GM19193 (cell line): ENCODE data around the gene FBXL16.

ENCODE experiments used
- POLR2A ChIP-seq: IDR thresholded peaks from 4 replicates; pipeline ENCODE4 v1.6.1; 2011; ENCODE audit not compliant: insufficient read depth, insufficient read length; ENCODE audit errors: extremely low read depth

Gene FBXL16

GRCh38 chr16:674968-675883 lies 30.4 kb downstream of the FBXL16 start, which contains the start of gene RHBDL1:
TSS of gene RHBDL1 (plus strand) at chr16:675671. CDS start at chr16:675791, 120 bp downstream.
- no peak for TF ChIP-seq POLR2A

DNA sequence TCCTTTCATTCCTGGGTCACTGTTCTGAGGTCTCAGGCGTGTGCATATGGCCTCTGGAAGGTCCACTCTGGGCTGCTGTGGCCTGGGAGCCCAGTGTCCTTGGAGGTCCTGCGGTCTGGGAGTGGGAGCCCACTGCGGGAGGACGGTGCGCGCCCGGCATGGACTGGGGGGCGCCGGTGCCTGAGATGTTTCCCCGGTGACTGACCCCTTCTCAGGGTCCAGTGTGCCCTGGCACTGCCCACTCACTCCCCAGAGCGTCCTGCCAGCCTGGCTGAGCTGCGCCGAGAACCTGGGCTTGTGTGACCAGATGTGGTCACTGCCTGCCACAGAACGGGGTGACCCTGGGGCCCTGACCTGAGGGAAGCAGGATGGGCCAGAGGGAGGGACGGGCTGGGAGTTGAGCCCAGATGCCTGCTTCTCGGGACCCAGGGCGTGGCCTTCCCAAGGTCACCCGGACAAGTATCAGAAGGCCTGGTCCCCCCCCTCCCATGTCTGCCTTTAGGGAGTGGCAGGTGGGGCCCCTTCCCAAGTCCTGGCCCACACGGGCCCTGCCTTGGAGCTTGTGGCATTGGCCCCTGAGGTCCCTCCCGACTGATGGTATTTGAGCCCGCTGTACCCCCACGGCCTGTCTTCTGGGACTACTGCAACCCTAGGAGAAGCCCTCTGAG lies 31.3 kb downstream of the FBXL16 start:
- no peak for TF ChIP-seq POLR2A

DNA sequence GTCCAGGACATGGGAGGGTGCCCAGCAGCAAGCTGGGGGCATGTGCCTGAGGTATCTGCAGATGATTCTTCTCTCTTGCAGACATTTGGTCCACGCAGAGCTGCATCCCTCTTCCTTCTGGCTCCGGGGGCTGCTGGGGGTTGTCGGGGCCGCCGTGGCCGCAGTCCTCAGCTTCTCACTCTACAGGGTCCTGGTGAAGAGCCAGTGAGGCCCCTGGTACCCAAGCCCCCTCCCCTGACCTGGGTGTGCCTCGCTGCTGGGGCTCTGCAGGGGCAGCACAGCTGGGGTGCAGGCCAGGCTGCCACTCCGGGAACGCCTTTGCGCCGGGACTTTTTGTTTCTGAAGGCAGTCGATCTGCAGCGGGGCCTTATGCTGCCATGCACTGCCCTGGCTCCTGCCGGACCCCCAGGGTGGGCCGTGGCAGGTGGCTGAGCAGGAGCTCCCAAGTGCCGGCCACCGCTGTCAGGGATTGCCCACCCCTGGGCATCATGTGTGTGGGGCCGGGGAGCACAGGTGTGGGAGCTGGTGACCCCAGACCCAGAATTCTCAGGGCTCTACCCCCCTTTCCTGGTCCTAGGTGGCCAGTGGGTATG lies 32.1 kb downstream of the FBXL16 start:
- TF ChIP-seq POLR2A = no peak

DNA sequence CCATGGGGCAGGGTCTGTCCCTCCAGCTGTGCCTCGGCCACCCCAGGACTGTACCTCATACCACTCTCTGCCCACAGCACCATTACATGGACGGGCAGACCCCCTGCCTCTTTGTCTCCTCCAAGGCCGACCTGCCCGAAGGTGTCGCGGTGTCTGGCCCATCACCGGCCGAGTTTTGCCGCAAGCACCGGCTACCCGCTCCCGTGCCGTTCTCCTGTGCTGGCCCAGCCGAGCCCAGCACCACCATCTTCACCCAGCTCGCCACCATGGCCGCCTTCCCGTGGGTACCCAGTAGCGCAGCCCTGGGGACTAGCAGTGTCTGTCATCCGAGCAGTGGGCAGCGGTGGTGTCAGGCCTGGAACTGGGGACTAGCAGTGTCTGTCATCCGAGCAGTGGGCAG lies 32.8 kb downstream of the FBXL16 start:
- TF ChIP-seq POLR2A = no peak

GRCh38 chr16:672371-672770 lies 33.2 kb downstream of the FBXL16 start:
- no peak for TF ChIP-seq POLR2A

DNA sequence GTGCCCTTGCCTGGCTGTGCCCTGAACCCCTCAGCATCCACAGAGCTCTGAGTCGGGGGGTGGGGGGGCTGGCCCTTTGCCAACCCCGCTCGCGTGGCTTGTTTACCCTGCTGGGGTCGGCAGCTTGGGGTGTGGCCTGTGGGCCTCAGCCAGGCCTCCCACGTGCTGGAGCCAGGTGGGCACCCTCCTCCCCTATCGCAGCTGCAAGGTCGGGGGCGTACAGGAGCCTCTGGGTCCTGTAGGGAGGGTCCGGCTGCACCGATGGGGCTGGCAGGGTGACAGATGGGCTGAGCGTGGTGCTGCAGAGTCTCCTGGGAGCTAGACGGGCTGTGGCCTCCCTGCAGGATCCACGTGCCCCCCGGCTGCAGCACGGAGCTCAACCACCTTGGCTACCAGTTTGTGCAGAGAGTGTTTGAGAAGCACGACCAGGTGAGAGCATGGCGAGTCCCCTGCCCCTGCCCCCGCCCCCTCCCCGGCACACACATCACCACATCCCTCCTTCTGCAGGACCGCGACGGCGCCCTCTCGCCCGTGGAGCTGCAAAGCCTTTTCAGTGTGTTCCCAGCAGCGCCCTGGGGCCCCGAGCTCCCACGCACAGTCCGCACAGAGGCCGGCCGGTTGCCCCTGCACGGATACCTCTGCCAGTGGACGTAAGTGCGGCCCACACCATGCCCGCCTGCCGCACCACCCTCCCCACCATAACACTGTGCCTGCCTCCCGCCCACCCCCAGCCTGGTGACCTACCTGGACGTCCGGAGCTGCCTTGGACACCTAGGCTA lies 34.1 kb downstream of the FBXL16 start:
- TF ChIP-seq POLR2A = no peak

- no peak for TF ChIP-seq POLR2A
Measured at GRCh38 chr16:670485-671352, 34.9 kb downstream of the FBXL16 start.

GRCh38 chr16:669666-670065 lies 35.9 kb downstream of the FBXL16 start:
- TF ChIP-seq POLR2A = no peak

GRCh38 chr16:668519-669171 lies 37.0 kb downstream of the FBXL16 start:
- TF ChIP-seq POLR2A = no peak

DNA sequence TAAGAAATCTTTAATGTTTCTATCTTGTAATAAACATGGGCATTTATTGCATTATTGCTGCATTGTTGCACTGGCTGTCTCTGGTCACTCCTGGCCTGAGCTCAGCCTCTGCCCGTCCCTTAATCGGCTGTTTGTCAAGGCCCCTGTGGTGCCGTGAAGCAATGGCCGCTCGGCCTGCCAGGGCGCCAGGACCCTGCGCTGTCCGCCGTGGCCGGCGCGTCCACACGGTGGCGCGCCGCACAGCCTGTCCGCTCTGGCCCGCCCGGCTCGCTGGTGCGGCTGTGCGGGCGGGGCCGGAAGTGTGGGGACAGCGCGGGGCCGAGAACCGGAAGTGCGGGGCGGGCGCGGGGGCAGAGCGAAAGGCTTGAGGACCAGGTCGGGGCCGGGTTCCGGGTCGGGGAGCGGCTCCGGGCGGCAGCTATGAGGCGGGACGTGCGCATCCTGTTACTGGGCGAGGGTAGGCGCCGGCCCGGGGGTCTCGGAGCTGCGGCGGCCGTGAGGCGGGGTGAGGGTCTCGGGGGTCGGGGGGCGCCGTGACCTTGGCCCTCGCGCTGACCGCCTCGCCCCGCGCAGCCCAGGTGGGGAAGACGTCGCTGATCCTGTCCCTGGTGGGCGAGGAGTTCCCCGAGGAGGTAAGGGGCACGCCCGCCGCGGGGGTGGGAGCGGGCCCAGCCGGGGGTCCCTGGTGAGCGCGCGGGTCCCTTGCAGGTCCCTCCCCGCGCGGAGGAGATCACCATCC lies 37.7 kb downstream of the FBXL16 start, which contains the start of gene RHOT2:
RHOT2 (plus strand) TSS at position 353 of the 739 bp plus-strand sequence; CDS start at position 421, 68 bp downstream.
- TF ChIP-seq POLR2A = peak; percentile 89

- no peak for TF ChIP-seq POLR2A
Measured at GRCh38 chr16:667113-667779, 38.4 kb downstream of the FBXL16 start.

- no peak for TF ChIP-seq POLR2A
Measured at GRCh38 chr16:666572-666971, 39.0 kb downstream of the FBXL16 start.
